ENCODE measurements around the gene ARFGEF3.

GRCh38 chr6:138206862-138207261 lies 45.1 kb downstream of the ARFGEF3 start:
- TF ChIP-seq EZH2 (IDR thresholded peaks at IDR 0.05; ENCODE audit: borderline replicate concordance, low read length) (no peak), CTCF (conservative IDR thresholded peaks at IDR 0.05 in 1 of 2, IDR thresholded peaks at IDR 0.05 in 1 of 2; ENCODE audit: extremely low read depth in 1 of 2, insufficient read depth in 1 of 2, low read depth in 1 of 2, low read length in 2 of 2) (no peak)
